ENCODE results near the gene SLC25A6.
"Not testable (repeated sequence)": the region's sequence is repeated elsewhere in the genome, so short reads cannot be mapped to it uniquely, and the experiment has no call there.

SLC25A6 gene

DNA sequence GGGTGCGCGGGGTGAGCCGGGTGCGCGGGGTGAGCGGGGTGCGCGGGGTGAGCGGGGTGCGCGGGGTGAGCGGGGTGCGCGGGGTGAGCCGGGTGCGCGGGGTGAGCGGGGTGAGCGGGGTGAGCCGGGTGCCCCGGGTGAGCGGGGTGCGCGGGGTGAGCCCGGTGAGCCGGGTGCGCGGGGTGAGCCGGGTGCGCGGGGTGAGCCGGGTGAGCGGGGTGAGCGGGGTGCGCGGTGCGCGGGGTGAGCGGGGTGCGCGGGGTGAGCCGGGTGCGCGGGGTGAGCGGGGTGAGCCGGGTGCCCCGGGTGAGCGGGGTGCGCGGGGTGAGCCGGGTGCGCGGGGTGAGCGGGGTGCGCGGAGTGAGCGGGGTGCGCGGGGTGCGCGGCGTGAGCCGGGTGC is 25.6 kb downstream of the SLC25A6 start:
- not testable (repeated sequence) for H3K9ac ChIP-seq (ENCODE audit: low read length in 2 of 2); H3K4me3 ChIP-seq (ENCODE audit: low read length in 2 of 2); H3K27ac ChIP-seq (ENCODE audit: low read length); H3K9me3 ChIP-seq (ENCODE audit: control insufficient read depth in 2 of 2, low read length in 2 of 2); H3K27me3 ChIP-seq (ENCODE audit: control insufficient read depth in 1 of 2, insufficient read depth in 2 of 2, low read length in 2 of 2); H3K4me1 ChIP-seq (ENCODE audit: control insufficient read depth, insufficient read depth, low read length); H3K36me3 ChIP-seq (ENCODE audit: control insufficient read depth in 2 of 2, insufficient read depth in 2 of 2, low read length in 2 of 2)

- Histone ChIP-seq H3K4me3 (ENCODE audit: low read length in 2 of 2) (no peak overlapping the region), H3K9me3 (ENCODE audit: control insufficient read depth in 2 of 2, low read length in 2 of 2) (peaks cover 0 to 7% of the 10 kb centered on the region in 2 donors), H3K4me1 (ENCODE audit: control insufficient read depth, insufficient read depth, low read length) (no peaks in the 10 kb centered on the region), H3K27me3 (ENCODE audit: control insufficient read depth in 1 of 2, insufficient read depth in 2 of 2, low read length in 2 of 2) (no peaks in the 10 kb centered on the region), H3K9ac (ENCODE audit: low read length in 2 of 2) (no peak overlapping the region), H3K27ac (ENCODE audit: low read length) (no peak overlapping the region), H3K36me3 (ENCODE audit: control insufficient read depth in 2 of 2, insufficient read depth in 2 of 2, low read length in 2 of 2) (peaks cover 8 to 14% of the 10 kb centered on the region in 2 donors)
Measured at GRCh38 chrX:1361910-1362309, 30.0 kb downstream of the SLC25A6 start.

DNA sequence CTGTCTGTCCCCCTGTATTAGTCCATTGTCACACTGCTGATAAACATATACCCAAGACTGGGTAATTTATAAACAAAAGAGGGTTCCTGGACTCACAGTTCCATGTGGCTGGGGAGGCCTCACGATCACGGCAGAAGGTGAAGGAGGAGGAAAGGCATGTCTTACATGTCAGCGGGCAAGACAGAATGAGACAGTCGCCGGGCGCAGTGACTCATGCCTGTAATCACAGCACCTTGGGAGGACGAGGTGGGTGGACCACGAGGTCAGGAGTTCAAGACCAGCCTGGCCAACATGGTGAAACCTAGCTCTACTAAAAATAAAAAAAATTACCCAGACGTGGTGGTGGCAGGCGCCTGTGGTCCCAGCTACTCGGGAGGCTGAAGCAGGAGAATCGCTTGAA is 30.6 kb downstream of the SLC25A6 start:
- no peak overlapping the region for H3K9ac ChIP-seq (ENCODE audit: low read length in 2 of 2)
- H3K36me3 ChIP-seq (ENCODE audit: control insufficient read depth in 2 of 2, insufficient read depth in 2 of 2, low read length in 2 of 2), result peaks cover 8 to 14% of the 10 kb centered on the region in 2 donors
- H3K27ac ChIP-seq (ENCODE audit: low read length), result no peak overlapping the region
- H3K27me3 ChIP-seq (ENCODE audit: control insufficient read depth in 1 of 2, insufficient read depth in 2 of 2, low read length in 2 of 2), result no peaks in the 10 kb centered on the region
- no peak overlapping the region for H3K4me3 ChIP-seq (ENCODE audit: low read length in 2 of 2)
- H3K9me3 ChIP-seq (ENCODE audit: control insufficient read depth in 2 of 2, low read length in 2 of 2), result peaks cover 0 to 7% of the 10 kb centered on the region in 2 donors
- no peaks in the 10 kb centered on the region for H3K4me1 ChIP-seq (ENCODE audit: control insufficient read depth, insufficient read depth, low read length)

DNA sequence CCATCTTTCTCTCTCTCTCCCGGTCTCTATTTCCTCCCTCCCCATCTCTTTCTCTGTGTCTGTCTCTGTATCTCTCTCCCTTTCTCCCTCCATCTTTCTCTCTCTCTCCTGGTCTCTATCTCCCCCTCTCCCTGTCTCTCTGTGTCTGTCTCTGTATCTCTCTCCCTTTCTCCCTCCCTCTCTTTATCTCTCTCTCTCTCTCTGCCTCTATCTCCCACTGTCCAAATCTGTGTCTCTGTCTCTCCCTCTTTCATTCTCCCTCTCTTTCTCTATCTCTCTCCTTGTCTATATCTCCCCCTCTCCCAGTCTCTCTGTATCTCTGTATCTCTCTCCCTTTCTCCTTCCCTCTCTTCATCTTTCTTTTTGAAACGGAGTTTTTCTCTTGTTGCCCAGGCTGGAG is 31.7 kb downstream of the SLC25A6 start:
- H3K36me3 ChIP-seq (ENCODE audit: control insufficient read depth in 2 of 2, insufficient read depth in 2 of 2, low read length in 2 of 2), result peaks cover 8 to 14% of the 10 kb centered on the region in 2 donors
- H3K9ac ChIP-seq (ENCODE audit: low read length in 2 of 2), result no peak overlapping the region

GRCh38 chrX:1359477-1359873 is 32.4 kb downstream of the SLC25A6 start:
- no peak overlapping the region for H3K27ac ChIP-seq (ENCODE audit: low read length)
- peaks cover 8 to 14% of the 10 kb centered on the region in 2 donors for H3K36me3 ChIP-seq (ENCODE audit: control insufficient read depth in 2 of 2, insufficient read depth in 2 of 2, low read length in 2 of 2)
- no peak overlapping the region for H3K9ac ChIP-seq (ENCODE audit: low read length in 2 of 2)
- H3K9me3 ChIP-seq (ENCODE audit: control insufficient read depth in 2 of 2, low read length in 2 of 2), result peaks cover 0 to 7% of the 10 kb centered on the region in 2 donors
- H3K4me3 ChIP-seq (ENCODE audit: low read length in 2 of 2), result no peak overlapping the region
- no peaks in the 10 kb centered on the region for H3K27me3 ChIP-seq (ENCODE audit: control insufficient read depth in 1 of 2, insufficient read depth in 2 of 2, low read length in 2 of 2)
- no peaks in the 10 kb centered on the region for H3K4me1 ChIP-seq (ENCODE audit: control insufficient read depth, insufficient read depth, low read length)

More for the DNA sequence above, 31.7 kb downstream of the SLC25A6 start:
- Histone ChIP-seq H3K9me3 (ENCODE audit: control insufficient read depth in 2 of 2, low read length in 2 of 2) (peaks cover 0 to 7% of the 10 kb centered on the region in 2 donors), H3K4me3 (ENCODE audit: low read length in 2 of 2) (no peak overlapping the region), H3K27me3 (ENCODE audit: control insufficient read depth in 1 of 2, insufficient read depth in 2 of 2, low read length in 2 of 2) (no peaks in the 10 kb centered on the region), H3K27ac (ENCODE audit: low read length) (no peak overlapping the region), H3K4me1 (ENCODE audit: control insufficient read depth, insufficient read depth, low read length) (no peaks in the 10 kb centered on the region)

DNA sequence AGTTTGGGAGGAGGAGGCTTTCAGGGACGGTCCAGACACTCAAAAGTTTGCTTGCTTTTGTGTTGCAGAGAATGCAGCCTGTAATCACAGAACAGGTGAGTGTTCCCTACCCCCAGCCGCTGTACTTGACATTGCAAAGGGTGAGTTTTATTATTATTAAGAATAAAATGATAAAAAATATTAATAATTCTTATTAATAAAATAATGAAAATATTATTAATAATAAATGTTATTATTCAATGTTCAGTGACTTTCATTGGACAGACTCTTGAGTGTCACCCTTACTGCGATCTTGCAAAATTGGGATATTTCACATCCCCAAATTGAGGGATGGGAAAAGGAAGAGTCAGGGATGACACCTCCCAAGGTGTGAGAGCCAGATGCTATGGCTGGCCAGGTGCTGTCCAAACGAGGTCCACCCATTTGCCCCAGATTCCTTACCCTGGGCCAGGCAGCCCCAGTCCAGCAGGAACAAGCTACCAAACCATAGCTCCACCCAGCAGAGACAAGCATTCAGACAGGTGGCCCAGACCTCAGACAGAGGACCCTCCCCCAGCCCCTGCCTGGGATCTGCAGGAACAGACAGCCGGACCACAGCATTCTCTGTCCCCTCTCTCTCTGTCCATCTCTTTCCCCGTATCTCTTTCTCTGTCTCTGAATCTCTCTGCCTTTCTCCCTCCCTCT is 33.0 kb downstream of the SLC25A6 start:
- Histone ChIP-seq H3K27me3 (ENCODE audit: control insufficient read depth in 1 of 2, insufficient read depth in 2 of 2, low read length in 2 of 2) (no peaks in the 10 kb centered on the region), H3K9ac (ENCODE audit: low read length in 2 of 2) (no peak overlapping the region), H3K27ac (ENCODE audit: low read length) (no peak overlapping the region), H3K4me1 (ENCODE audit: control insufficient read depth, insufficient read depth, low read length) (no peaks in the 10 kb centered on the region), H3K4me3 (ENCODE audit: low read length in 2 of 2) (no peak overlapping the region), H3K36me3 (ENCODE audit: control insufficient read depth in 2 of 2, insufficient read depth in 2 of 2, low read length in 2 of 2) (peaks cover 8 to 14% of the 10 kb centered on the region in 2 donors), H3K9me3 (ENCODE audit: control insufficient read depth in 2 of 2, low read length in 2 of 2) (peaks cover 0 to 7% of the 10 kb centered on the region in 2 donors)

DNA sequence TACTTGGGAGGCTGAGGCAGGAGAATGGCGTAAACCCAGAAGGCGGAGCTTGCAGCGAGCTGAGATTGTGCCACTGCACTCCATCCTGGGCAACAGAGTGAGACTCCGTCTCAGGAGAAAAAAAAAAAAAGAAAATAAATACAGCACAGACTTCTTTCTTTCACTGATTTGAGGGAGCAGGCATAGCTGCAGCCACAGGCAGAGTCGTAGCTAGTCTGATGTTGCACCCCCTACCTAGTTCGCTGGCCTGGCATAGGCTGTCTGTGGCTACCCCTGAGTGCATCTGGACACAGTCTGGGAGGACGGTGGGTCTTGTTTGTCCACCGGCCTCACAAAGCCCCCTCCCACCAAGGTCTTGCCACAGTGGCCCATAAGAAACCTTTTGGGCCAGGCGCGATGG is 33.9 kb downstream of the SLC25A6 start:
- Histone ChIP-seq H3K36me3 (ENCODE audit: control insufficient read depth in 2 of 2, insufficient read depth in 2 of 2, low read length in 2 of 2) (peaks cover 8 to 14% of the 10 kb centered on the region in 2 donors), H3K9ac (ENCODE audit: low read length in 2 of 2) (no peak overlapping the region), H3K27me3 (ENCODE audit: control insufficient read depth in 1 of 2, insufficient read depth in 2 of 2, low read length in 2 of 2) (no peaks in the 10 kb centered on the region), H3K27ac (ENCODE audit: low read length) (no peak overlapping the region), H3K4me3 (ENCODE audit: low read length in 2 of 2) (no peak overlapping the region), H3K9me3 (ENCODE audit: control insufficient read depth in 2 of 2, low read length in 2 of 2) (peaks cover 0 to 12% of the 10 kb centered on the region in 2 donors), H3K4me1 (ENCODE audit: control insufficient read depth, insufficient read depth, low read length) (no peaks in the 10 kb centered on the region)

DNA sequence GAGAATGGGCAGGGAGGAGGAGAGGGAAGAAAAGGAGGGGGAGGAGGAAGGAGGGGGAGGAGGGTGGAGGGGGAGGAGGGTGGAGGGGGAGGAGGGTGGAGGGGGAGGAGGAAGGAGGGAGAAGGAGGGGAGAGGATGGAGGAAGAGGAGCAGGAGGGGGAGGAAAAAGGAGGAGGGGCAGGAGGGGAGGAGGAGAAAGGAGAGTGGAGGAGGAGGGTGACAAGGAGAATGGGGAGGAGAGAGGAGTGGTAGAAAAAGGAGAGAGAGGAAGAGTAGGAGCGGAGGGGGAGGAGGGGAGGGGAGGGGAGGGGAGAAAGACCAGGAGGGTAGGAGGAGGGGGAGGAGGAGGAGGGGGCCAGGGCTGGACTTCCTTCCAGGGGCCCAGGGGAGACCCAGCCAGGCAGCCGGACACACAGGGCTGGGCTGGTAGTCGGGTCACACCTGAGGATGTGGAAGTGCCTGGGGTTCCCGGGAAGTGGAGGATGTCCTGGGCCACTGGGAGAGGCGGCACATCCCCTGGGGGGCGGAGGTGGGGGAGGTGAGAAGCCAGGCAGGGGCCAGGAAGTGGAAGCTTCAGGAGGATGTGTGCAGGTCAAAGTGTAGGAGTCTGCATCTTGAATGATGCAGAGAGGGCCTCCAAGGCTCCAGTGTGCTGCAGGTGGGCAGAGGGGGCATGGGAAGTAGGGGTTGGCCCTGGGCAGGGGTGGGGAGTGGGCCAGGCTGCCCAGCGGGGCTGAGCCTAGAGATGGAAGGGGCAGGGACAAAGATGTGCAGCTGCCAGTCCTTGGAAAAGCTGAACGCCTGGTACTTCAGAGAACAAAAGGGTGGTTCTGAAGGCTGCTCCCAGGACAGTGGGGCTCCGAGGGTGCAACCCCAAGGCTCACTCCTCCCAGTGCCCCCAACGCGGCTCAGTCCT is 36.5 kb downstream of the SLC25A6 start:
- no peak overlapping the region for H3K27ac ChIP-seq (ENCODE audit: low read length)
- peaks cover 9 to 10% of the 10 kb centered on the region in 2 donors for H3K36me3 ChIP-seq (ENCODE audit: control insufficient read depth in 2 of 2, insufficient read depth in 2 of 2, low read length in 2 of 2)
- H3K27me3 ChIP-seq (ENCODE audit: control insufficient read depth in 1 of 2, insufficient read depth in 2 of 2, low read length in 2 of 2), result no peaks in the 10 kb centered on the region

GRCh38 chrX:1354036-1355019 is 37.6 kb downstream of the SLC25A6 start:
- H3K27ac ChIP-seq (ENCODE audit: low read length), result no peak overlapping the region
- no peak overlapping the region for H3K9ac ChIP-seq (ENCODE audit: low read length in 2 of 2)
- H3K4me1 ChIP-seq (ENCODE audit: control insufficient read depth, insufficient read depth, low read length), result no peaks in the 10 kb centered on the region
- peaks cover 0 to 12% of the 10 kb centered on the region in 2 donors for H3K9me3 ChIP-seq (ENCODE audit: control insufficient read depth in 2 of 2, low read length in 2 of 2)
- peaks cover 8 to 9% of the 10 kb centered on the region in 2 donors for H3K36me3 ChIP-seq (ENCODE audit: control insufficient read depth in 2 of 2, insufficient read depth in 2 of 2, low read length in 2 of 2)
- H3K27me3 ChIP-seq (ENCODE audit: control insufficient read depth in 1 of 2, insufficient read depth in 2 of 2, low read length in 2 of 2), result no peaks in the 10 kb centered on the region
- no peak overlapping the region for H3K4me3 ChIP-seq (ENCODE audit: low read length in 2 of 2)

More for the DNA sequence above, 36.5 kb downstream of the SLC25A6 start:
- Histone ChIP-seq H3K4me3 (ENCODE audit: low read length in 2 of 2) (no peak overlapping the region), H3K4me1 (ENCODE audit: control insufficient read depth, insufficient read depth, low read length) (no peaks in the 10 kb centered on the region), H3K9me3 (ENCODE audit: control insufficient read depth in 2 of 2, low read length in 2 of 2) (peaks cover 0 to 12% of the 10 kb centered on the region in 2 donors), H3K9ac (ENCODE audit: low read length in 2 of 2) (no peak overlapping the region)

All from stomach smooth muscle (tissue), 2 donors.